DLD1 (cell line): Measurements from ENCODE around the gene ALDH9A1.
"Not testable (repeated sequence)": the region's sequence is repeated elsewhere in the genome, so short reads cannot be mapped to it uniquely, and the experiment has no call there.

Experiments
- in situ Hi-C: cut with HindIII; loops from 2 replicates; pipeline ENCODE4 v1.10.0; 2017; ENCODE audit warnings: low sequenced_read_pairs

Gene ALDH9A1

DNA sequence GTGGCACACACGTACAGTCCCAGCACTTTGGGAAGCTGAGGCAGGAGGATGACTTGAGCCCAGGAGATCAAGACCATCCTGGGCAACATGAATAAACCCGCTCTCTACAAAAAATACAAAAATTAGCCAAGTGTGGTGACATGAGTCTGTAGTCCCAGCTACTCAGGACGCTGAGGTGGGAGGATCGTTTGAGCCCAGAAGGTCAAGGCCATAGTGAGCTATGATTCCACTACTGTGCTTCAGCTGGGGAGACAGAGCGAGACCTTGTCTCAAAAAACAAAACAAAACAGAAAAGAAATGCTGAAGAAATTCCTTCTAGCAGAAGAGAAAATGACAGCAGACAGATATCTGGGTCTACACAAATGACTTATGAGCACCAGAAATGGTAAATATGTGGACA lies 10.3 kb downstream of the ALDH9A1 start:
- in situ Hi-C loops, result no loop called here

- in situ Hi-C loops, result no loop called here
Observed at GRCh38 chr1:165686971-165687433, 11.4 kb downstream of the ALDH9A1 start.

- in situ Hi-C loops, result no loop called here
Observed at GRCh38 chr1:165686121-165686970, 12.0 kb downstream of the ALDH9A1 start.

DNA sequence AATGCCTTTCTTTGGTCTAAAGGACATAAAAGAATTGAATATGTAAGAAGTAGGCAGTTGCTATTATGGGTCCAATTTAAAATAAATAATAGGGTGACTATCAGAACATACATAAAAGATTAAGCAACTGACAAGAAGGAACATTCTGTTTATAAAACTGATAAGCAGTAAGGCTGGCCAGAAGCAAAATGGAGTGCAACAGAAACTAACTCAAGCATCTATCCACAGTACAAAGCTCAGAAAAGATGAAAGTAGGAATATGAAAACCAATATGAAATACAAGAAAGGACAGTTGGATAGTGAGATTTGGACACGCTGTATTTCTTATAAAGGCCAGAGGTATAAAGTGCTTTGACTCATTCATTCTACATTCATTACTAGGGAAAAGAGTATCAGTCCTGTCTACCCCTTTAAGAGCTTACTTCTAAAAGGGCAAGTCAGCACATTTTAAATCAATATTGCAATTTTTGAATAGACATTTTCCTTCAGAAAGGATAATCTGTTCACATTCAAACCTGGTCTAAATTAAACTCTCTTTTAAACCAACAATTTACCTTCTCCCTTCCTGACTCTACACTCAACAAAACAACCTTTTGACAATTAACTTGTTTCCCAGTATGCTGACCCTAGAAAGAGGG lies 14.4 kb downstream of the ALDH9A1 start:
- in situ Hi-C loops, result no loop called here

DNA sequence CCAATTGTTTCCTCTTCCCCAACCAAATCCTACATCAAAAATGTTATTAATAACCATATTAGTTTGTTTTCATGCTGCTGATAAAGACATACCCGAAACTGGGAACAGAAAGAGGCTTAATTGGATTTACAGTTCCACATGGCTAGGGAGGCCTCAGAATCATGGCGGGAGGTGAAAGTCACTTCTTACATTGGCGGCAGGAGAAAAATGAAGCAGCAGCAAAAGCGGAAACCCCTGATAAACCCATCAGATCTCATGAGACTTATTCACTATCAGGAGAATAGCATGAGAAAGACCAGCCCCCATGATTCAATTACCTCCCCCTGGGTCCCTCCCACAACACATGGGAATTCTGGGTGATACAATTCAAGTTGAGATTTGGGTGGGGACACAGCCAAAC lies 17.6 kb downstream of the ALDH9A1 start:
- in situ Hi-C loops, result not testable (repeated sequence)

DNA sequence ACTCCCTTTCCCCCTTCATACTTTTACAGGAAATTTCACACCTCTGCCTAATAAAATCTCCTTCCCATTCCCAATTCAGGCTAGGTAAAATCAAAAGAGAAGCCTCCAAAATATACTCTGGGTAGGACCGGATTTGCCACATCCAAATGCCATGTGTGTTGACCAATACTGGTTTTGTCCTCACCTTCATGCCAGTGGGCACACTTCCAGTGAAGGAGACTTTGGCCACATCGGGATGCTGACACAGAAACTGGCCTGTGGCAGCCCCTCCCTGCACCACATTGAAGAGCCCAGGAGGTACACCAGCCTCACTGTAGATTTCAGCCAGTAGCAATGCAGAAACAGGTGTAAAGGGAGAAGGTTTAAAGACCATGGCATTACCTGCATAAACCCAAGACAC lies 18.1 kb downstream of the ALDH9A1 start:
- in situ Hi-C loops, result no loop called here

DNA sequence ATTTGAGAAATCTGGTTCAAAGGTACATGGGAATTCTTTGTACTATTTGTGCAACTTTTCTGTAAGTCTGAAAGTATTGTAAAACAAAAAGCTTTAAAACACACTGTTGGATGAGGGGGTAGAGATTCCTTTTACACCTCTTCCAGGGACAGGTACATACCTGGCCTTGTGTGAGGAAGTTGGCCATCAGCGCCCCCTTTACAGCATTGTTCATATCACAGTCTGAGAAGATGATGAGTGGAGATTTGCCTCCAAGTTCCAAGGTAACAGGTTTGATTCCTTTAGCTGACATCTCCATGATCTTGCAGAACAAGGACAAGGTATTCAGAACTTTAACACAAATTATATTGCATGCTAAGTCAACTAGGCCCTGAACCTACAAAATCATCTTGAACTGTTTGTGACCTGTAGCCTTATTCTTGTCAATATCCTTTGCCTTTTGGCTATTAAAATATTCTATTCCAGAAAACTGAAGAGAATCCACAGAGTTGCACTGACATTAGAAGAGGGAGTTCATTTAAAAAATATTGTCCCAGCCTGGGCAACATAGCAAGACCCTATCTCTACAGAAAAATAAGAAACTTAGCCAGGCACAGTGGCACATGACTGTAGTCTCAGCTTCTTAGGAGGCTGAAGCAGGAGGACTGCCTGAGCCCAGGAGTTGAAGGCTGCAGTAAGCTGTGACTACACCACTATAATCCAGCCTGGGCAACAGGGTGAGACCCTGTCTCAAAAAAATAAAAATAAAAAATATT lies 18.9 kb downstream of the ALDH9A1 start:
- in situ Hi-C loops, result no loop called here

DNA sequence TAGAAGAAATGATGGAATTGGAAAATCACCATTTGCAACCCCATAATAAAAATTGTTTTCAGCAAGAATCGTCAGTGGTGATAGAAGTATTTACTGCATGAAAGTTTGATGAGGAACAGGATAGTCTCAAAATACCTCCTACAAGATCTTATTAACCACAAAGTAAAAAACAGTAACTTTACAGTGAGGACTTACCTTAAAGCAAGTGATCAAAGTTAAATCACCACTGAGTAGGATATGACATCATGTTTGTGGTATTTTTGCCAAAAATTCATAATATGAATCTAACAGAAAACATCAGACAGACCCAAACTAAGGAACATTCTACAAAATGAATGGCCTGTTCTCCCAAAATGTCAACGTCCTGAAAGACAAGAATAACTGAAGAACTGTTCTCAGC lies 19.9 kb downstream of the ALDH9A1 start:
- in situ Hi-C loops, result no loop called here

DNA sequence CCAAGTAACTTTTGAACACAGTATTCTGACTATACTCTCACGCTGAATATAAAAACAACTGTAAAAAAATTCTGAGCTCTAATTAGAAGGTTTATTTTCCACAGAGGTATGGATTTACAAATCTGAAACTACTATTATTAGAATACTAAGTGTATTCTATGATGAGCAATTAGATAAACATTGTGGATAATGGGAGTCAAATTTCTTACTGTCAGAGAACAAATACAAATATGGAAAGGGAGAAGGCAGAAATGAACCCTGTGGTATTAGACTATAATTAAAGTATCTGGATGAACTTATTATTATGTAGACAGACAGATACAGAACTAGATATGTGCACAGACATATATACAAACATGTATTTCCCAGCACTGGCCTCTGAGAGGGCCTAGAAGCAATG lies 22.6 kb downstream of the ALDH9A1 start:
- in situ Hi-C loops, result no loop called here

DNA sequence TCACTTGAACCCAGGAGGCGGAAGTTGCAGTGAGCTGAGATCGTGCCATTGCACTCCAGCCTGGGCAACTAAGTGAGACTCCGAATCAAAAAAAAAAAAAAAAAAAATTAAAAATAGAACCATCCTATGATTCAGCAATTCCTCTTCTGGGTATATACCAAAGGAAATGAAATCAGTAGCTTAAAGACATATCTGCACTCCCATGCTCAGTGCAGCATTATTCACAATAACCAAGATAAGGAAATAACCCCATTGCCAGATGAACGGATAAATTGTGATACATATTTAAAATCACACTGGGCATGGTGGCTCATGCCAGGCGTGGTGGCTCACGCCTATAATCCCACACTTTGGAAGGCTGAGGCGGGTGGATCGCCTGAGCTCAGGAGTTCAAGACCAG lies 23.8 kb downstream of the ALDH9A1 start:
- in situ Hi-C loops, result no loop called here

DNA sequence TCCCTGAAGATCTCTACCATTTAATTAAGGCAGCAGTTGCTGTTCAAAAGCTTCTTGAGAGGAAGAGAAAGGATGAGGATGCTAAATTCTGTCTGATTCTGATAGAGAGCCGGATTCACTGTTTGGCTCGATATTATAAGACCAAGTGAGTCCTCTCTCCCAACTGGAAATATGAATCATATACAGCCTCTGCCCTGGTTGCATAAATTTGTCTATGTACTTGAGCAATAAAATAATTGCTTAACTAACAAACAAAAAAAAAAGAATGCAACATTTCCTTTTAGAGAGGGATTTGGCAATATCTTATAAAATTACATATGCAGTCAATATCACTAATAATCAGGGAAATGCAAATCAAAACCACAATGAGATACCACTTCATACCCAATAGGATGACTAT lies 26.8 kb downstream of the ALDH9A1 start:
- in situ Hi-C loops, result no loop called here

DNA sequence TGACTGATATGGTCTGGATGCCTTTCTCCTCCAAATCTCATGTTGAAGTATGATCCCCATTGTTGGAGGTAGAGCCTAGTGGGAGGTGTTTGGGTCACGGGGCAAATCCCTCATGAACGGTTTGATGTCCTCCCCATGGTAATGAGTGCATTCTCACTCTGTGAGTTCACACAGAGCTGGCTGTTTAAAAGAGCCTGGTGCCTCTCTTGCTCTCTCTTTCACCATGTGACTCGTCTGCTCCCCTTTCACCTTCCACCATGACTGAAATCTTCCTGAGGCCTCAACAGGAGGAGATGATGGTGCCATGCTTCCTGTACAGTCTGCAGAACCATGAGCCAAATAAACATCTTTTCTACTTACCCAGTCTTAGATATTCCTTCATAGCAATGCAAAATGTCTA lies 30.2 kb downstream of the ALDH9A1 start:
- in situ Hi-C loops, result no loop called here

DNA sequence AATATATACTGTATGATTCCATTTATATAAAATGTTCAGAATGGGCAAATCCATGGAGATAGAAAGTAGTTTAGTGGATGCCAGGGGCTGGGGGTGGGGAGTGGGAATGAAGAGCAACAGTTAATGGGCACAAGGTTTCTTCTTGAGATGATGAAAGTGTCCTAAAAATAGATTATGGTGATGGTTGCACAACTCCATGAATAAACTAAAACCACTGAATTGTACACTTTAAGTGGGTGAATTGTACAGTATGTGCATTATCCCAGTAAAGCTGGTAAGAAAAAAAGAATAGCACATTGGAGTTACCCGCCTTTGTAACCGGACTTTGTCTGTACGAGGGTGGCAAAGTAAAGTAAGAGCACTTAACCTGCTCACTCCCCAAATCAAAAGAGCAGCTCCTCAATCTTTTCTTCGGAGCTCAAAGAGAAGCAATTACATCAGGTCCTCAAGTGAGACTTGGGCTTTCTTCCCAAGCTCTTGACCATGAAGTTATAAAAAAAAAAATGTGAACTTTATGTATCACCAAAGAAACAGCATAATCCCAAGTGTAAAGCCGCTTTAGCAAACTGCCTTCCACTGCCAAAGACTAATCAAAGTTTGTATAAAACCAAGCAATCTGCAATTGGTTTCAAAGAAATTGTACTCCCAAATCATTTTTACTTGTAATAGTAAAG lies 32.1 kb downstream of the ALDH9A1 start:
- in situ Hi-C loops, result no loop called here

DNA sequence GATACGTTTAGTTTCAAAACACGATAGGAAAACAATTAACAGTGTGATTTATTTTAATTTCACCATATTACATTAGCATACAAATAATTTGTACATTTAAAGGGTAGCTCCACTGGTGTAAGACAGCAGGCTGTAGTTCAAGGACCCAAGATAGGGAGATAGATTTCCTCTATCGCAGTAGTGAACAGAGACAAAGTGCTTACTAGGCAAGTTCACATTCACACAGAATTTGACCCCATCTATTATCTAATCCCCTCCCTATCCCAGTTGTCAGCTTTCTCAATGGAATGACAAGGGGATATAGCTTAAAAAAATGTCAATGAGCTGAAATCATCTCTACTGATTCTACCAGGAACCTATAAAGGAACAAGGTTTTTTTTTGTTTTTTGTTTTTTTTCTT lies 36.2 kb downstream of the ALDH9A1 start:
- in situ Hi-C loops, result no loop called here

- in situ Hi-C loops, result no loop called here
Observed at GRCh38 chr1:165661703-165662102, 36.7 kb downstream of the ALDH9A1 start.

- in situ Hi-C loops, result no loop called here
Observed at GRCh38 chr1:165659581-165659895, 38.8 kb downstream of the ALDH9A1 start.

- in situ Hi-C loops, result not testable (repeated sequence)
Observed at GRCh38 chr1:165658766-165659580, 39.4 kb downstream of the ALDH9A1 start.

- in situ Hi-C loops, result no loop called here
Observed at GRCh38 chr1:165650981-165651625, 47.3 kb downstream of the ALDH9A1 start.

DNA sequence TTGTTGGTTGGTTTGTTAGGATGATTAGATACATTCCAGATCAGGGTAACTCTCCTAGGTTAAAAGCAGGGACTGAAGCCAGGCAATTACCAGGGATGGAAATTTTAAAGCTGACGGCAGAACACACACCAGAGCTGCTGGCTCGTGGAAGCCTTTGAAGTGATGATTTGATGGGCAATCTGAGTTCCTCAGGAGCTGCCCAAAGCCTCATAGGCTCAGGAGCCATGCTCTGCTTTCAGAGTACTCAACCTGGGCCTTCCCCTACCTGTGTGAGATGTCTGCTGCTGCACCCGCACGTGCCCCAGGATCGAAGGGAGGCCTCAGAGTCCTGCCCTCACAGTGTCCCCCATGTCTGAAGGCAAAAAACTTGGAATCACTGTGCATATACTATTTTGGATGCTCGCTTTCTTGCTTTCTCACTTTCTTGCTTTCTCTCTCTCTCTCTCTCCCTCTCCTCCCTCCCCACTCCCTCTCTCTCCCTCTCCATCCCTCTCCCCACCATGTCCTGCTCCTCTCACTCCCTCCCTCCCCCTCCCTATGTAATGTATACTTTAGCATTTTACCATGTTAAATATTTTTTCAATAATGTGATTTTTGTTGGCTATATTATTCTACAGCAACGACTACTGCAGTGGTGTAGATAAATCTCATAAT lies 49.3 kb downstream of the ALDH9A1 start:
- in situ Hi-C loops, result no loop called here
